K562 treated with DMSO at 1 percent for 48 hours (cell line): ENCODE results near the gene AASDH. TPM values are rescaled to one million over a fixed set of nuclear protein-coding genes. Genes with fewer than 3 reads are reported as not detected.

Experiments used
- total RNA-seq: library from RNA; unstranded; fragments of 300-600 nt; gene quantifications from 2 replicates; pipeline ENCODE4 v1.2.3, GENCODE V29; 2022; ENCODE audit warnings: low replicate concordance; ENCODE audit errors: extremely low read depth

AASDH gene
- total RNA-seq: not detected in 2 replicates

GRCh38 chr4:56387023-56388001 is at the start of gene AASDH:
Gene AASDH (minus strand): TSS chr4:56387491. CDS start chr4:56384299, 3,192 bp downstream.

GRCh38 chr4:56435140-56435926 is 48.0 kb upstream of the AASDH start, which contains the start of gene PPAT:
Gene PPAT (minus strand): TSS chr4:56435615. CDS start chr4:56435477, 138 bp downstream.

Other genes starting within 250 kb of the AASDH start
- not detected in 2 replicates for gene PPAT, start 48.1 kb upstream of the AASDH start, total RNA-seq
- not detected in 2 replicates for gene PAICS, start 48.8 kb upstream of the AASDH start, total RNA-seq
- not detected in 2 replicates for gene SRP72, start 80.1 kb upstream of the AASDH start, total RNA-seq
- not detected in 2 replicates for gene ARL9, start 118.3 kb upstream of the AASDH start, total RNA-seq